HG03135 (cell line): ENCODE results near the gene RAP2B.
A peak's percentile ranks its signal among the peaks of the same experiment; 100 is the strongest.
"Not testable (repeated sequence)": the region's sequence is repeated elsewhere in the genome, so short reads cannot be mapped to it uniquely, and the experiment has no call there.

Experiments
- ATAC-seq: cut with Tn5 transposase; IDR thresholded peaks from one replicate; pipeline ENCODE4 v1.9.1; 2021; ENCODE audit warnings: mild to moderate bottlenecking, moderate library complexity; ENCODE audit not compliant: unreplicated experiment

RAP2B gene

DNA sequence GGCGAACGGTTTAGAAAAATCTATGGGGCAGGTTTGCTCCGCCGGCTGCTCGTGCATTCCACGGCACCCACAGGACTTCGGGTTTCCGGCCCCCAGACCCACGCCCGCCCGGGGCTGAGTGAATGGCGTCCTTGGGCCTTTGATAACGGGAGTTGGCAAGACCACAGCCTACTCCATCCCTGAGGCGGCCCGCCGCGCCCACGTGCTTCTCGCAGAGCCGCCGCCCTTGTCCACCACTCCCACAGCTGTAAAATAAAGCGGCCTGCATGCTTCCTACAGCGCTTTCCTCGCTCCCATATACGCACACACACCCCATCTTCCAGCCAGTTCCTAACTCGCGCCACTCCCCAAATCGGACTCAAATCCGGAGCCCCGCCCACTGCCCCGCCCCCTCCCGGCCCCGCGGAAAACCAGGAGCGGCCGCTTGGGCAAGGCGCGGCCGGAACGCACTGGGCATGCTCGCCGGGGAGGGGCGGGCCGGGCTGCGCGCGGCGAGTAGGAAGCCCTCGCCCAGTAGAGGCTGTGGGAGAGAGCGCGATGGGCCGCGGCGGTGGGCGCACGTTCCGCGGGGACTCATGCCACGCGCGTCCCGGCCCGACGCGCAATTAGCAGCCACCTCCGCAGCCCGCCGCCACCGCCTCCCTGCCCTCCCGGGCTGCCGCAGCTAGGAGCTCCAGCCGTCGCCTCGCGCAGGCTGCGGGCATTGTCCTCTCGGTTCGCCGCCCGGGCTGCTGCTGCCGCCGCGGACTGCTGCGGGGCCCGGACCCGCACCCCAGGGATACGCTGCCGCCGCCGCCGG lies at the start of gene RAP2B:
Gene RAP2B (plus strand): TSS at position 513 of the 799 bp plus-strand sequence. CDS start 468 bp downstream, outside the sequence.
- peak; percentile 50 for ATAC-seq

- ATAC-seq = no peak
Observed at GRCh38 chr3:153113541-153113940, 48.5 kb upstream of the RAP2B start.

- ATAC-seq = not testable (repeated sequence)
Observed at GRCh38 chr3:153114270-153114669, 47.8 kb upstream of the RAP2B start.

GRCh38 chr3:153115326-153115725 lies 46.7 kb upstream of the RAP2B start:
- no peak for ATAC-seq

DNA sequence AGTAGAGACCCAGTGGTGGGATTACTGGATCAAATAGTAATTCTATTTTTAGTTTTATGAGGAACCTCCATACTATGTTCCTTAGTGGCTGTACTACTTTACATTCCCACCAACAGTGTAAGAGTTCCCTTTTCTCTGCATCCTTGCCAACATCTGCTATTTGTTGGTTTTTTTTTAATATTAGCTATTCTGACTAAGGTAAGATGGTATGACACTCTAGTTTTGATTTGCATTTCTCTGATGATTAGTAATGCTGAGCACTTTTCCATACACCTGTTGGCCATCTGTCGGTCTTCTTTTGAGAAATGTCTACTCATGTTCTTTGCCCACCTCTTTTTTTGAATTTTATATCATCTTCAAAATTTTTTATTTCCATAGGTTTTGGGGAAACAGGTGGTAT lies 34.2 kb upstream of the RAP2B start:
- ATAC-seq = no peak

- ATAC-seq = no peak
Observed at GRCh38 chr3:153129426-153129825, 32.6 kb upstream of the RAP2B start.

DNA sequence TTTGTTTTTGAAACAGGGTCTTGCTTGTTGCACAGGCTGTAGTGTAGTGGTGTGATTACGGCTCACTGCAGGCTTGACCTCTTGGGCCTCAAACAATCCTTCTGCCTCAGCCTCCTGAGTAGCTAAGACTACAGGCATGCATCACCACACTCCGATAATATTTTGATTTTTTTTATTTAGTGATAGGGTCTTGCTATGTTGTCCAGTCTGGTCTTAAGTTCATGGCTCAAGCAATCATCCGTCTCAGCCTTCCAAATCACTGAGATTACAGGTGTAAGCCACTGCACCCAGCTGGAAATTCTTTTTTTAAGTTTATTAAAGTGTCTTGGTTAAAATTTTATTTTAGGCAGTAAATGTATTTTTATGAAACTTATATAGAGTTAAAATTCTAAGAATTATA lies 32.2 kb upstream of the RAP2B start:
- ATAC-seq = no peak

DNA sequence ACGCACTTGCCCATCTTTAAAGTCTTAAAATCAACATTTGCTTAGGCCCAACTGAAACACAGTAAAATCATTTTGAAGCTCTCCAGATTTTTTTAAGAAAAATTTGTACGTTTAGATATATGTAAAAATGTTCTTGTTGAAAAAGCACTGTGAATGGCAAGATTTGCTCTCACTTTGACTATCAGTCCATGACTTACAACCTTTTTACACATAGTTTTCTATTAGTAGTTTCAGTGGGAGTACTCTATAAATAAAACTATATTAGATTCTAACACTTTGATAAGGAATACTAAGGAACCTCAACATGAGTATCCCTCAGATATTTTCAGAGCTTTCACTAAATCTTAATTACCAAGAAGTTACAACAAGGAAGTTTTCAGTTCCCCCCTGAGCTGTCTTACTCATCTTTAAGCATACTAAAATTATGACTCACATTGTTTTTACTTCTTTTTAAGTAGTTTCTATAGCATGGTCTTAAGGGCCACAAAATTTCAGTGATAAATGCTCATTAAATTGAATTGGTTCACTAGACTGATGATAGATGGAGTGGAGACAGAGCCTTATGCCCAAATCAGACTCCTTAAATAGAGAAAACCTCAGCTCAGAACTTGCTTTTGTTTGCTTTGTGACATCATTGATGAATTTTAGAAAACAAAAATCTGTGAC lies 31.6 kb upstream of the RAP2B start:
- peak; percentile 84 for ATAC-seq

DNA sequence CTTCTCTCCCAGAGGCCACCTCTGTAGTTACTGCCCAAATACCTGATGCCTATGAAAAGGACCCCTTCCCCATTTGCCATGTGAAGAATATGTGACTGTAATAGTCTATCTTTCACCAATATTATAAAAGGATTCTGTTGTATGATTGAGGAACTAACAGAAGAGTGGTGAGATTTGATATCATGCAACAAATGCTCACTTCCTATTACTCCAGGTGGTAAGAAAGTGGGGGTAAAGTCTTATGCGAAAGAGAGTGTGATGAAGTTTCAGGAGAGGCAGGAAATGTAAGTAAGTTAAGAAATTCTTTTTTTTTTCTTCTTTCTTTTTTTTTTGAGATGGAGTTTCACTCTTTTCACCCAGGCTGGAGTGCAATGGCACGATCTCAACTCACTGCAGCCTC lies 24.4 kb upstream of the RAP2B start:
- no peak for ATAC-seq

DNA sequence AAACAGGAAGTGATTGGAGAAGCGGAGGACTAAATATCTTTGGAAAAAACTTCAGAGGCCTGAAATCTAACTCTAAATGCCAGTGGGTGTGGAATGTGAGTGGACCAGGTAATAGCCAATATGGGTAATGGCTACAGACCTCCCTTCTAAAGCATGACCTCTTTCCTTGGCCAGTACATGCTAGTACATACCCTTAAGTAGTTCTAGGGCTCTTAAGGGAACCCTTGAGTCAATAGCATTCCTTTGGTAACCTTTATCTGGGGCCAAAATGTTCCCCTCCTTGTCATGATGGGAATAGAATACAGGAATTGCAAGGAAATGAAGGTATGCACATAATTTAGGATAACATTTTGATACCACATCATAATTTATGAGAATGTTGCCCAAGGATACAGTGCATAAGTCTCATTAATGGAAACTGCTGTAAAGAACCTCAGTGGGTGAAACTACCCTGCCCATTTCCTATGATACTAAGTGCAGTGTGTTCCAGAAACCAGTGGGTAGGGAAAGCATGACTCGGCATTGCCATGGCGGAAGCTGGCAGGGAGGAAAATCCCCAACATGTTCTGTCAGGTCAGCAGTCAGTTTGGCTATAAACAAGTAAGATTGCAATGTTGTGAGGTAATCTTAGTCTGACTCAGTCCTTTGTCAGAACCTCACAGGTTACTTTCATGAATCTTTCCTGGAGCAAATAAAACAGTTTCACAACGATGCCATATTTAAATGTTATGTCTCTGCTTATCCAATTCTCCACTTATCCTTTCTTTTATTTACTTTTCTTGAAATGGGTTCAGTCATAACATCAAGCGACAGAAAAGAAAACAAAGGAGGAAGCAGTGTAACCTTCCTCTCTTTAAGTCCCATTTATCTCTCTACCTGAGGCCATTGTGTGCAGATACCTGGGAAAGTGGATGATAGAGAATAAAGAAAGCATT lies 23.5 kb upstream of the RAP2B start:
- ATAC-seq = no peak

GRCh38 chr3:153142961-153143360 lies 19.1 kb upstream of the RAP2B start:
- no peak for ATAC-seq

DNA sequence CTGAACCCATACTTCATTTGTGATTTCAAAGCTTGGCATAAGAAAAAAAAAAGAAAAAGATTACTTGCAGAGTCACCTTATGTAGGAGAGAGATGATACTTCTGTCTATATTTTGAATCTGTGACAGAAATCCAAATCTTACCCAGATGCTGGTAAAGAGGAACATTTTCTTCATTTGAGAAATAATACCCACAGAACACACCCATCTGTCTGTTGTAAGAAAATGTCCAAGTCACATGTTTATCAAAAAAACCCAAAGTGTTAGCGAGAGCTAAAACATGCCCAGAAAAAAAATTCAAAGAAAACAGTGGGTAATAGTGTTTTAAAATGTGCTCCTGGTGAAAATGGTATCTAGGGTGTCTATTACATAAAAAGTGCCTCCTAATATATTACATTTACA lies 18.0 kb upstream of the RAP2B start:
- ATAC-seq = no peak

- ATAC-seq = no peak
Observed at GRCh38 chr3:153144779-153145178, 17.2 kb upstream of the RAP2B start.

GRCh38 chr3:153145454-153145853 lies 16.6 kb upstream of the RAP2B start:
- no peak for ATAC-seq

DNA sequence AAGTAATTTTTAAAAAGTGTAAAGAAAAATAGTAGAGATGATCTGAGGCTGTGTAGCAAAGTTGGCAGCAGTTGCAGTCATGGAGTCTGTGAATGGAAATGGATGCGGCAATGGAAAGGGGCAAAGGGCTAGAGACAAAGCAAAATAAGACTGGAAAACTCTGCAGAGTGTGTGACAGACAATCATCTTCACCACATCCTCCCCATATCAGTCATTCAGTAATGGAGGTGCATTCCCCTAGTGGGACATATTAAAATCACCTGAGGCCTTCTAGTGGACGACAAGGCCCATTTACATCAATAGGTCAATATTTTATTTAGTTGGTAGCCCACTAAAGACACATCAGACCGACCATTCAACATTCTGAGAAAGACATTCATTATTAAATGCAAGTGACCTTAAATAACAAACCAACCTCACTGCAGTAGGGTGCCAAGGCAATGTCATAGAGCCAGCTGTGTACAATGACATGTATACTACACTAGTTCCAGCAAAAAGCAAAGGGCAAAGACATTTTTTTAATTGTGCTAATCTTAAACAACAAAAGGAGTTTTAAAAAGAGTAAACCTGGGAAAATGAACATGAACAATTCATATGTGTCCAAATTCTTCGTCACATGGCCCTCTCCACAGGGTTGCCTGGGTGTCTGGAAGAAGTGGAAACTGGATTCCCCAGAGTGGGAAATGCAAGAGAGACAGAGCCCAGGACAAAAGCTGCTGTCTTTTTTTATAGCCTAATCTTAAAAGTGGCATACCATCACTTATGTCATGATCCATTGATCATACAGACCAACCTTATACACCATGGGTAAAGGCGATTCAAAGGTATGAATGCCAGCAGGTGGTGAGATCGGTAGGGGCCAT lies 15.6 kb upstream of the RAP2B start:
- no peak for ATAC-seq

DNA sequence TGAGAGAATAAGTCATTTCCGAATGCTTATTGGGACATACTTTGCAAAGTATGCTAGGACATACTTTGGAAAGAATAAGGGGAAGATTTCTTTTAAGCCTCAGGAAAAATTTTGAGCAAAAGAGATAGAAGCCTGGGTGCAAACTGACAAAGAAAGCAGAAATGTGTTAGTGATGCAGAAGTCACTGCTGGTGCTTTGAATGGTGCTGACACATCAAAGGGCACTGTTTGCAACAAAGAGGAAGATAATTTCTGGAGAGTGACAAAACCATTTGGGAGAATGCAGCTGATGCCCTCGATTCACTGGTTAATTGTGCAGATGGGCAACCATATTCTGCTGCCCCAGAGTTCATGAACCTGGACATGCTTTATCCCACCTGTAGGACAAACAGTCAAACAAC lies 11.0 kb upstream of the RAP2B start:
- no peak for ATAC-seq

DNA sequence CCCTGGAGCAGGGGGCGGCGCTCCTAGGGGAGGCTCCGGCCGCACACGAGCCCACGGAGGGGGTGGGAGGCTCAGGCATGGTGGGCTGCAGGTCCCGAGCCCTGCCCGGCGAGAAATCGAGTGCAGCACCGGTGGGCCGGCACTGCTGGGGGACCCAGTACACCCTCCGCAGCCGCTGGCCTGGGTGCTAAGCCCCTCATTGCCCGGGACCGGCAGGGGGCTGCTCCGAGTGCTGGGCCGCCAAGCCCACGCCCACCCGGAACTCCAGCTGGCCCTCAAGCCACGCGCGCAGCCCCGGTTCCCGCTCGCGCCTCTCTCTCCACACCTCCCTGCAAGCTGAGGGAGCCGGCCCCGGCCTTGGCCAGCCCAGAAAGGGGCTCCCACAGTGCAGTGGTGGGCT lies 6.2 kb upstream of the RAP2B start:
- not testable (repeated sequence) for ATAC-seq

DNA sequence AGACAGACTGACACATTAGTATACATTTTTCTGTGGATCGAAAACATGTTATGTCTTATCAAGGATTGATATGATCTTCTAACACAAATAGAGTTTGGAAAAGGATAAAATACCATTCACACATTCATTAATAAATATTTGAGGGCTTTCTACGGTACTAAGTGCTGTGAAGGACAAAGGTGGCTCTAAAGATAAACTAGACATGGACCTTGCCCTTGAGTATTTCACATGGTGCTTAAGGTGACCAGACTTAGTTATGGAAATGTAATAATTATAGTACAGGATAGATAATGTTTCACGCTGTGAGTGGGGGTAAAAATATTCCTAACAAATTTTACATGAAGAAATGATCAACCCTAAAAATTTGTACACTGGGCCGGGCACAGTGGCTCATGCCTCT lies 3.8 kb upstream of the RAP2B start:
- ATAC-seq = no peak

- no peak for ATAC-seq
Observed at GRCh38 chr3:153158961-153159735, 2.9 kb upstream of the RAP2B start.
